ENCODE results near the gene ACTN3.
"Not testable (repeated sequence)": the region's sequence is repeated elsewhere in the genome, so short reads cannot be mapped to it uniquely, and the experiment has no call there.

Gene ACTN3

GRCh38 chr11:66546368-66546965, at the start of gene ACTN3:
TSS of gene ACTN3 (plus strand) at chr11:66546903. CDS start at chr11:66546938, 35 bp downstream.
- no peak for DNase-seq

DNA sequence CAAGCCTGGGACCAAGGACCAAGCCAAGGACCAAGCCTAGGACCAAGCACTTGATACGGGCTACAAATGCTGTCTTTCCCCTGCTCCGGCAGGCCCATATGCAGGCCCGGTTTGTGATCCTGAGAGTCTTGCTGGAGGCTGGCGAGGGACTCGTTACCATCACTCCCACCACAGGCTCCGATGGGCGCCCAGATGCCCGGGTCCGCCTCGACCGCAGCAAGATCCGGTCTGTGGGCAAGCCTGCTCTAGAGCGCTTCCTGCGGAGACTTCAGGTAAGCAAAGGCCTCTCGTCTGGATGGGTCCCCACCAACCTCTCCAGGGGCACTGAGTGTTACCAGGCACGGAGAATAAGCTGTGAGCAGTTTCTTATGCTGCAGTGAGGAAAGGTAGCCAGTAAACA, 49.5 kb upstream of the ACTN3 start:
- no peak for DNase-seq

DNA sequence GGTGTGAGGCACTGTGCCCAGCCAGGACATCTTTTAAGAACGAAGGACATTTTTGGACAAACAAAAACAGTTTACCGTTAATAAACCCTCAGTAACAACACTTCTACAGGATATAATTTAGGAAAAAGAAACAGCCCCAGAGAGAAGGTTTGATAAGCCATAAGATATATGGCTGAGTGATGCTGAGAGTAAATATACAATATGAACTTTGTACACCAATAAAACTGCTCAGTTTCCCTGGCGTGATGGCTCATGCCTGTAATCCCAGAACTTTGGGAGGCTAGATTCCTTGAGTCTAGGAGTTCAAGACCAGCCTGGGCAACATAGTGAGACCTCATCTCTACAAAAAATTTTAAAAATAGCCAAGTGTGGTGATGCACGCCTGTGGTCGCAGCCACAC, 48.2 kb upstream of the ACTN3 start:
- no peak for DNase-seq

DNA sequence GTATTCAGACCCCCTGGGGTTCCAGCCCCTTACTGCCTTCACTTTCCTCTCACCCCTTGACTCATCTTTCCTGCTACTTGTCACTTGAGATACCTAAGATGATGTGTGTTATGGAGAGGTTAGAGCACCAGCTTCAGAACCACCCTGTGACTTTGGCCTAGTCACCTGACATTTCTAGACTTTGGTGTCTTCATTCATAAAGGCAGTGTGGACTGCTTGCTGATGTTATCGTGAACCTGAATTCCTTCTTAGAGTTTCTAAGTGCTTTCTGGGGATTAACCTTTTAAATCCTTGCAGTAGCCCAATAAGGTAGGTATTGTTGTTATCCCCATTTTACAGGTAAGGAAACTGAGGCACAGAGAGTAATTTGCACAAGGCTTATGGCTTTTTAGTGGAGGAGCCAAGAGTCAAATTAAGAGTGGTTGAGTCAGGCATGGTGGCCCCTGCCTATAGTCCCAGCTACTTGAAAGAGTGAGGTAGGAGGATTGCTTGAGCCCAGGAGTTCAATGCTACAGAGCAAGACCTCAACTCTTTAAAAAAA, 41.4 kb upstream of the ACTN3 start:
- no peak for DNase-seq

- DNase-seq = no peak
Observed at GRCh38 chr11:66509131-66509561, 37.6 kb upstream of the ACTN3 start.

DNA sequence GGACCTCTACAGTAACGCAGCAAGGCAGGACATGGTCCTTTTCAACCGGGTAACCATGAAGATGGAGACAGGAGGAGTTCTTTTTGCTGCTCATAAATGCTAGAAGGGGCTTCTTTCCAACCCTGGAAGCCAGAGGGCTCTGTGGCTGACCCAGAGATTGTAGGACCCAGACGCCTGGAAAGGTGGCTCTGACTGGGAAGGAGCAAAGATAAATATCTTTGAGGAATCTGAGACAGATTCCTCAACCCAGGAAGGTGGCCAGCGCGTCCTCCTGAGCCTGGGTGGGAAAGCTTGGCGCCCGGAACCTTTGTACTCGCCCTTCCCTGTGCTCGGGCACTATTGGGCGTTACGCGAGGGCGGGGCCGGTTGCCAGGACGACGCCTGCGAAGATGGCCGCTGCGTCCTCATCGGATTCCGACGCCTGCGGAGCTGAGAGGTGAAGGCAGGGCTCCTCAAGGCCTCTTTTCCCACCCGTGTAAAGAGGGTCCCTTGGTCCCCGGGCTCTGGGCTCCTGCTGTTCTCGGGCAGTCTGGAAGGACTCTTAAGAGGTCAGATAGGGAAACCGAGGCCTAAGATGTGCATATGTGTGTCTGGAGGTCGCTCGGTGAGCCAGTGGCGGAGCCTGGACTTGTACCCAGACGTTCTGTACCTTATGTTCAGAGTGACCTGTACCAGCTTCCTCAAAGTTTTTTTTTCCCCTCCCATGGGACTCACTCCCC, 36.3 kb upstream of the ACTN3 start, which contains the start of gene BBS1:
Gene BBS1 (plus strand): TSS at position 365 of the 719 bp plus-strand sequence. CDS start 25 bp downstream, at position 390.
- peak; percentile 66 for DNase-seq

DNA sequence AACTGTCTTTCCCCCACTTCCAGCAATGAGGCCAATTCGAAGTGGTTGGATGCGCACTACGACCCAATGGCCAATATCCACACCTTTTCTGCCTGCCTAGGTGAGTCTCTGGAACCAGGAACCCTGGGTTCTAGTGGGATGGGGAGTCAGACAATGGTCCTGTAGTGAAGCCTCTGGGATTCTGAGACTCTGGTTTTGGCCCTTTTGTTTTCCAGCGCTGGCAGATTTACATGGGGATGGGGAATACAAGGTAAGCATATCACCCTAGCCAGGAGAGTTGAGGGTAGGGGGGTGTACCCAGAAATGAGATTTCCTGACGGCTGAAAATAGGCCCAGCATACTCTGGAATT, 35.7 kb upstream of the ACTN3 start:
- no peak for DNase-seq

DNA sequence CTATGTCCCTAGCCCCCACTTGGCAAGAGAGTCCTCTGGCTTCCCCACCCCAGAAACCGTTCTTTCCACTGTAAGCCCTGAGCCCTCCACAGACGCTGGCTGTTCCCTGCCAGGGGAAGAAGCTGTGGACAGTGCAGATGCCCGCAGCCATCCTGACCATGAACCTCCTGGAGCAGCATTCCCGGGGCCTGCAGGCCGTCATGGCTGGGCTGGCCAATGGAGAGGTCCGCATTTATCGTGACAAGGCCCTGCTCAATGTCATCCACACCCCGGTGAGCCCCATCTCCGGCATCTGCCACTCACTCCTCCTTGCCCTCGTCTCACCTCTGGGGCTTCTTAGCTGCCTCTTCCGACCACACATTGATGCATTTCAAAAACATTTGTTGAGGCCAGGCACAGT, 23.1 kb upstream of the ACTN3 start:
- no peak for DNase-seq

- no peak for DNase-seq
Observed at GRCh38 chr11:66524304-66525040, 22.2 kb upstream of the ACTN3 start.

DNA sequence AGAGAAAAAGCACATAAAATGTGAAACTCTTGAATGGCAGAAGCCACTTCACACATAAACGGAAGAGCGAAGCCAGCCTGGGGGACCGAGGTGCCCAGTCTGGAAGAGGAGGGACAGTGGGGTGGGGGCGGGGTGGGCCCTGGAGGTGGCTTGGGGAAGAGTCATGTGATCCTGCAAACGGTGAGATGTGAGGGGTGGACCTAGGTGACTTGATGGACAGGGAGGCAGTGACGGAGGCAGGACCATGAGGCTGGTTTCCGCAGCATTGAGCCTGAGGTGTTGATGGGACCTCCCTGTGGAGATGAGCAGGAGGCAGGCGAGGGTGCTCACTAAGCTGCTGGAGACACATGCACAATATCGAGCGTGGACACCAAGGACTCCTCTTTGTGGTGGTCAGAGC, 17.6 kb upstream of the ACTN3 start:
- no peak for DNase-seq

- no peak for DNase-seq
Observed at GRCh38 chr11:66529655-66530054, 17.0 kb upstream of the ACTN3 start.

DNA sequence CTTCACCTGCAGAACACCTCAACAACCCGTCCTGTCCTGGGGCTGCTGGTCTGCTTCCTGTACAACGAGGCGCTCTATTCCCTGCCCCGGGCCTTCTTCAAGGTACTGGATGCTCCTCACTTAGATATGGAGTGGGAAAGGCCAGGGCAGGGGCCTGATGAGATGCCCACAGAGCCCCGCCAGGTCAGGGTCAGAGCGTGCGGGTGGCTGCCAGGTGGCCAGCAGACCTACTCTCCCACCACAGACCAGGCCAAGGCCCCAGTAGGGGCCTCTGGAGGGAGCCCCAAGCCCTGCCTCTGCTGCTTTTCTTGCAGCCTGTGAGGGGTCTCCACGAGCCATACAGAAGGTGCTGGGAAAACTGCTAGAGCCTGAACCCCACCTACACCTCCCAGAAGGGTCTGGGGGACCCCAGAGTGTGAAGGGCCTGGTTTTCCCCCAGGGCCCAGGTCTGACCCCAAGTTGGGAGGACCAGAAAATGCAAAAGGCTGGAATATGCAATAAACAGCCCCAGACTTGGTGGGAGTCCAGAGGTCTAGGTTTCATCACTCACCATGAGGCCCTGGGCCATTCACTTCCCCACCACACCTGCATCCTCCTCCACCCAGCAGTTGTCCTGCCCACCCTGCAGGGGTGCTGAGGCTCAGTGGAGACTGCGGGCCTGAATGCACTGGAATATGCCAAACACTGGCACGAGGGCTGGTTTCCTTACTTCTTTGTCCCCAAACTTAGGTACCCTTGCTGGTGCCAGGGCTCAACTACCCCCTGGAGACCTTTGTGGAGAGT, 15.6 kb upstream of the ACTN3 start:
- DNase-seq = no peak

- DNase-seq = no peak
Observed at GRCh38 chr11:66531841-66532240, 14.9 kb upstream of the ACTN3 start.

DNA sequence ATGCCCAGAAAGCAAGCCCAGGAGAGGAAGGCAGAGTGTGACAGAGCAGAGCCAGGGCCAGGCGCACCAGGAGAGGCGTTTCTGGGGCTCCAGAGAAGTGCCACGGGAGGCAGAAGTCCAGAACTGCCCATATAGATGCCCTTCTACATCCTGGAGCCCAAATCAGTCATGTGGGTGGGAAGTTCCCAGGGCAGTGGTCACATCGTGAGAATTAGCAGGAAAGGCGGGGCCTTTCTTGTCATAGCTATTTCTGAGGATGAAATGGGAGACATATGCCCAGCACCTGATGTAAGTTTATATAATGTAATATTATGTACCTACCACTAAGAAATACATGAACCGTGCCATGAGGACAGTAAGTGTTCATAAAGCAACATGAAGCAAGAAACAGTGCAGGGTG, 13.9 kb upstream of the ACTN3 start:
- no peak for DNase-seq

DNA sequence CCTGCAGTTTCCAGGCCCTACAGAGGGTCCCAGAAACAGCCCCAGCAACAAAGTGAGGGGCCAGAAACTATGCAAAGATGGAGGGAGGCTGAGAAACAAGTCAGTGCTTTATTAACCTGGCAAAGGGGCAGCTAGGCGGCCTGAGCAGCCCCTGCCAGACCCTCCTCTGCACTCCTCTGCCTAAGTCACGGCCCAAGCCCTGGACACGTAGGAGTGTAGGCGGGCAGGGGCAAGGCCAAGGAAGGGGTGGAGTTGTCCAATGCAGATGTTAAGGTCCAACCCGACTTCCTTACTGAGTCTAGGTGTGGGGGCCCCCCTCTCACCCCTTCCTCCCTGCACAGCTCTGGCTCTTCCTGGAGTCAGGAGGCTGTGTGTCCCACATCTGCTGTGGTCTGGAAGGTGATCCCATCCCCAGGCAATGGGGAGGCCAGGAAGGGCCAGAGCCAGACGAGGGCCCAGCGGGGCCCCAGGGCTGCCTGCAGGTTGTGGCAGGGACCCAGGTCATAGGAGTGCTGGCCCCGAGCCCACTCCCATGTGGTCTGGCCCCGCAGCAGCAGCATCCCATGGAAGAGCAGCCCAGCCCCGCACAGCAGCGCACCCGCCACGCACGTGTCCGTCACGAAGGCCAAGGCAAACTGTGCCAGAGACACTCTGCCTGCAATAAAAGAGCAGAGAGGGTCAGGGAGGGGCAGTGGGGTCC, 7.4 kb upstream of the ACTN3 start:
- DNase-seq = no peak

DNA sequence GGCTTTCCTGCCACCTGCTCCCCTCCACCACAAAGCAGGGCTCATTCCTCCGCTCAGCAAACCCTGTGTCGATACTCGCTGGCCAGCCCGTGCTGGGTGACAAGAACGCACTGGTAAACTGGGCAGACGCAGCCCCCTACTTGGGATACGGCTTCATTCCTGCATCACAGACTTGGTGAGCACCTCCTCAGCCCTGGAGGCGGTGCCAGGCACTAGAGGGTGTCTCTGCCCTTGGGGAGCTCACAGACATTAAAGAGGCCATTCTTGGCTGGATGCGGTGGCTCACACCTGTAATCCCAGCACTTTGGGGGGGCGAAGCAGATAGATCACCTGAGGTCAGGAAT, 6.9 kb upstream of the ACTN3 start:
- no peak for DNase-seq

DNA sequence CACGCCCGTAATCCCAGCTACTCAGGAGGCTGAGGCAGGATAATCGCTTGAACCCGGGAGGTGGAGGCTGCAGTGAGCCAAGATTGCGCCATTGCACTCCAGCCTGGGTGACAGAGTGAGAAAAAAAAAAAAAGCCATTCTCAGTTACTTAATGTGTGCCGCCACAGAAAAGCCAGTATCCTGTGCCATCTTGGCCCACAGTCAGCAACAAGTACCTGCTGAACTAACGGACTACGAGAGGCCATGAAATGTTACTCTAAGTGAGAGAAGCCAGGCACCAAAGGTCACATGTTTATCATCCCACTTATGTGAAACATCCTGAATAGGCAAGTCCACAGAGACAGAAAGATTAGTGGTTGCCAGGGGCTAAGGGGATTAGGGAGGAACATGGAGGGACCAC, 6.1 kb upstream of the ACTN3 start:
- DNase-seq = not testable (repeated sequence)

DNA sequence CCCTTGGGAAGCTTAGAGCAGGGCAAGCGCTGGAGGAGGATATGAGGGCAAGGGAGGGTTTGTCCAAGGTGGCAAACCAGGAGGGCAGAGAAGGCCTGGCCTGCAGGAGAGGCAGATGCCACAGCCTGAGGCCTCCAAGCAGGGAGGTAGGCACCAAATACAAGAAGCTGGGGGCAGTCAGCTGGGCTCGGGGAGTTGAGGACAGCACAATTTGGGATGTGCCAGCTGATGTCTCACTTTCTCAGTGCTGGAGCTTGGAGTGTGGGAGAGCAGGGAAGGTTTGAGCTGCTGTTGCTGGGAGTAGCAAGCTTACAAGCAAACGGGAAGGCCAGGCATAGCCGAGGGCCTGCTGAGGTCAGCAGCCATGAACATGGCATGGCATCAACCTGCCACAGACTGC, 4.8 kb upstream of the ACTN3 start:
- DNase-seq = no peak

- DNase-seq = no peak
Observed at GRCh38 chr11:66542362-66542761, 4.3 kb upstream of the ACTN3 start.

DNA sequence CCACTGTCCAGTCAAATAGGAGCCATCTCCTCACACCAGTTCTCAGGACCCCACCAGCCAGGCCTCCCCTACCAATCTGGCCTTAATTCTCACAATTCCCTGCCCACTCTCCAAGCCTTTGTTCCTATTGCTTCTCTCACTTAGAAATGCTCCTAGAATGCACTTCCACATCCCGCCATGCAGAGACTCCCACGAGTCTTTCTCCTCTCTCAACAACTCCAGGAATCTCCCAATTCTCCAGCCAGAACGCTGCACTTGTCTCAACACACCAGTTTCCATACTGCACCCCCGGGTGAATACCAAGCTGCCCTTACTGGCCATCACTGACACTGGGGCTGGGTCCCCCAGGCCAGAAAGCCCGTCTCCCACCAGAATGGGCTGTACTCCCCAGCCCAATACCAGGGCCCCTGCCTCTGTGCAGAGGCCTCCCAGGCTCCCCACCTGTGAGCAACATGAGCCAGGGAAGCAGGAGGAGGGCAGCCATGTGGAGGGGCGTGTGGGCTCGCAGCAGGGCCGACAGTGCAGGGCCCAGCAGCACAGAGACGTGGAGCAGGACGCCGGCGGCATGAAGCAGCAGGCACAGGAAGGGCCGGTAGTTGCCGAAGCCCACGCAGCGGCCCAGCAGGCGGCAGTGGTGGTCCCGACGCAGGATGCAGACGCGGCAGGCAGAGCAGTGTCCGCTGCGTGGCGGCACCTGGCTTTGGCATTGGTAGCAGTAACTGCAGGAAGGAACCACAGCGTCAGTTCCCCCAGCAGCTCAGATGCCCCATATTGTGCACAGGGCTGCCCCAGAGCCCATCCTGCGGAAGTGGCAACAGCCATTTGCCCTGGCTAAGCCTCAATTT, 3.2 kb upstream of the ACTN3 start:
- peak; percentile 24 for DNase-seq

GRCh38 chr11:66544952-66545351, 1.8 kb upstream of the ACTN3 start:
- not testable (repeated sequence) for DNase-seq
